Activated naive CD4-positive, alpha-beta T cell treated with anti-CD3 and anti-CD28 coated beads for 36 hours (primary cell): ENCODE measurements around the gene RAD51B. TPM values are rescaled to one million over a fixed set of nuclear protein-coding genes. Genes with fewer than 3 reads are reported as not detected.

ENCODE experiments used
- CTCF ChIA-PET: fragments of 350-600 bp; sonication (Branson Sonifier 250); formaldehyde crosslinking; loops from one replicate; lab custom pipeline; 2021; ENCODE audit warnings: antibody characterized with exemption; lab: Charles Lee
- DNase-seq: peaks from one replicate; pipeline ENCODE4 v3.0.0-alpha.2; 2020
- H3K27ac Mint-ChIP-seq: one replicate; pipeline ENCODE4 v1.8.0; 2021; ENCODE audit warnings: mild to moderate bottlenecking, mixed read lengths
- H3K27me3 Mint-ChIP-seq: one replicate; pipeline ENCODE4 v1.8.0; 2021; ENCODE audit warnings: low read depth, mixed read lengths
- H3K36me3 Mint-ChIP-seq: one replicate; pipeline ENCODE4 v1.8.0; 2021; ENCODE audit warnings: low read depth, mixed read lengths
- H3K4me1 Mint-ChIP-seq: one replicate; pipeline ENCODE4 v1.8.0; 2021; ENCODE audit warnings: low read depth, mixed read lengths
- H3K4me3 Mint-ChIP-seq: one replicate; pipeline ENCODE4 v1.8.0; 2021; ENCODE audit warnings: mild to moderate bottlenecking, moderate library complexity, mixed read lengths
- H3K9me3 Mint-ChIP-seq: one replicate; pipeline ENCODE4 v1.8.0; 2021; ENCODE audit warnings: mixed read lengths
- intact Hi-C: fragments of 100-400 bp; cut with micrococcal nuclease; formaldehyde crosslinking; loops from one replicate; pipeline ENCODE4 v1.15.1; 2023
- total RNA-seq, 2 experiments: library from RNA; stranded (reverse); gene quantifications; one replicate each; pipeline ENCODE4 v1.2.3, GENCODE V29; 2021

RAD51B gene
- total RNA-seq, 2 experiments from 2014 or later: 44.8 to 47.6 TPM

DNA sequence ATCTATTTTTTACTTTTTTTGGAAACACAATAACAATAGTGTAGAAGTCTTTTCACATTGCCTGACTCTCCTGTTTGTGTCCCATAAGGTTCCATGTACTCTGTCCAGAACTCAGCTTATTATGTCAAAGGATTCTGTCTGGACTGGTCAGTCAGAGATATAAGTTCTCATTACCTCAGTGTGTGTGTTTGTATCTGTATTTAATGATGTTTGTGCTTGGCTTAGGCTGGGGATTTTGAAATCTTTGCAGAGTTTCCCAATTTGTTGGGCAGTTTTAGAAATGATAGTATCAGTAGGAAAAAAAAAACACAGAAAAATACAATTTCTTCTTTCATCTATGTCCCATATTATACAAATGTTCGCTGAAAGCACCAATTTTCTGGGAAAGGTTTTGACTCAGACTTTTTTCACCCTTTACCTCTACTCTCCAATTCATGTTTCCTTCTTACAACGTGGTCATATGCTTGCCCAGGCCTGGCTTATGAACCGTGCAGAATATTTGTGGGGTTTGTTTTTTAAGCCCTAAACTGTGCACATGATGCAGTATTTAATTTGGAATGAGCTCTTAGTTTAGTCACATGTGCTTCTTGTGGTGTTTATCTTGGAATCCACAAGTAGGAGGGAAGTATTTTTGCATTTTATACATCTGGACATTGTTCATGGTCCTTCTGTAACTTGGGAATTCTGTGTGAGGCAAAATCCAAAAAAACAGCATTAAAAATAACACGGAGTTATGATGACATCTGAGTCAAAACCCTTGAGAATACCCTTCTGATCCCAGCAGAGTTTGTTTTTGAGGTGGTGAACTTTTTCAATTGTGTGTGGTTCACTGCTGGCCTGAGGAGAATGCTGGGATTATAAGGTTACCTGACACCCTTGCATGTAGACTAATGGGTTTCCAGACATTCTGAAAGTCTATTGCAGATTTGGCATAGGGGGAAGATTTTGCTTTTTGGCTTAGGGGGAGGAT, 121.2 kb downstream of the RAD51B start:
- DNase-seq: no peak
- H3K4me1 Mint-ChIP-seq: no peaks in the 10 kb centered on the region
- CTCF ChIA-PET: interaction anchor here (0.8 to 1.4 kb wide), 3 partner anchors 268 to 876 kb away, joined by 3 read pairs; no protein-coding TSS in a partner anchor
- no peaks in the 10 kb centered on the region for H3K27me3 Mint-ChIP-seq
- H3K4me3 Mint-ChIP-seq: no peak overlapping the region
- H3K36me3 Mint-ChIP-seq: no peaks in the 10 kb centered on the region
- H3K27ac Mint-ChIP-seq: no peak overlapping the region
- intact Hi-C loops: loop anchor here (5.0 kb wide), 2 partner anchors 292 to 902 kb away; no protein-coding TSS in a partner anchor
- no peaks in the 10 kb centered on the region for H3K9me3 Mint-ChIP-seq

DNA sequence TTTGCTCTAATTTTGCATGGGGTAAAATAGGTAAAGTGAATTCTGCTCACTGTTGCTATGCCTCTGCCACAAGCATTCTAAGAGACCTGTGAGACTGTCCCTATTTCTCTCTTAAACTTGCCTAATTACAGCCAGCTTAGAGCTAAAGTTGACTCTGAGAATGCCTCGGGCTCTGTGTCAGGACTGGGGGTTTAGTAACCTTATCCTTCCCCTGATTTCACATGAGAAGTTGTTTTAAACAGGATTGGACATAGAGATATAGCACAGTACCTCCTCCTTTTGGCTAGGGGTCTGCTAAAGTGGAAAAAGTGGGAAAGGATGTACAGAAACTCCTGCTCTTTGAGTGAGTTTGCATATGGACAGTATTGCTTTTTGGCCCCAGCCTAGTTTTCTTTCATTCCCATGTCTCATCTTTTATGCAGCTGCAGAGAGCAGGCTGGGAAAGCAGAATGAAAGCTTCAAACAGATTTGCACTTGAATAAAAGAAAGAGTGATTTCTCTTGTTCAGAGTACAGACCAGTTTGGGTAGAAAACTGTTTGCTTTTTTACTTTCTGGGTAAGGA, 122.0 kb downstream of the RAD51B start:
- Mint-ChIP-seq H3K27ac (no peak overlapping the region), H3K36me3 (no peaks in the 10 kb centered on the region), H3K27me3 (no peaks in the 10 kb centered on the region), H3K9me3 (no peaks in the 10 kb centered on the region), H3K4me1 (no peaks in the 10 kb centered on the region), H3K4me3 (no peak overlapping the region)
- intact Hi-C loops: loop anchor here (5.0 kb wide), 2 partner anchors 291 to 901 kb away; no protein-coding TSS in a partner anchor
- no peak for DNase-seq
- CTCF ChIA-PET: interaction anchor here (0.8 to 1.6 kb wide), 2 partner anchors 286 to 309 kb away, joined by 3 read pairs; no protein-coding TSS in a partner anchor

DNA sequence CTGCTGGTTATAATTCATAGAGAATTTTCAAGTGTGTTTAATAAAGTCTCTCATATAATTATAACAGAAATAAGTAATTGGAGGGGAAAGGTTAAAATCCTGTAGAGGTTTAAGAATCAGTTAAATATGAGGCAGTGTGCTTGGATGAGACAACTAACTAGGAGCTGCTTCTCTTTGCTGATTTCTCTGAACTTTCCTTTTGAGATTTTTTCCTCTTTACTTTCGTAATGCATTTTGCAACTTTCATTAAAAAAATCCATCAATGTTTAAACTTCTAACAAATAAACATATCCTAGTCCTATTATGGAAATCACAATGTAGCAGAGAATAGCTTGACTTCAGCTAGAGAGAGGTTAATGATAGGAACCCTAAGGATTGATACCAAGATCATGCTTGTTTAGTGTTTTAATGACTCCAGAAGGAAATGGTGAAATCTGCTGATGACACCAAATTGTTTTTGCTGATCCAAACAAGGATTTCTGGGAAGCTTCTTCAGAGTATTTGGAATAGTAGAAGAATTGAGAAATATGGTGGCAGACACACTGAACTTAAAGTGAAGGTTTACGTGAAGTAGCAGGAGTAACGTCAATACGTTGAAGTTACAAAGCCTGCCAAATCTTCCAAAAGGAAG, 122.6 kb downstream of the RAD51B start:
- intact Hi-C loops: loop anchor here (5.0 kb wide), 2 partner anchors 290 to 900 kb away; no protein-coding TSS in a partner anchor
- H3K27ac Mint-ChIP-seq: no peak overlapping the region
- no peak for DNase-seq
- H3K36me3 Mint-ChIP-seq: no peaks in the 10 kb centered on the region
- no peaks in the 10 kb centered on the region for H3K9me3 Mint-ChIP-seq
- H3K27me3 Mint-ChIP-seq: no peaks in the 10 kb centered on the region
- CTCF ChIA-PET: interaction anchor here (1.6 kb wide), 1 partner anchor 308 kb away, joined by 3 read pairs; no protein-coding TSS in a partner anchor
- H3K4me3 Mint-ChIP-seq: no peak overlapping the region
- H3K4me1 Mint-ChIP-seq: no peaks in the 10 kb centered on the region

GRCh38 chr14:67943947-67944346, 124.4 kb downstream of the RAD51B start:
- Mint-ChIP-seq H3K27ac (no peak overlapping the region), H3K36me3 (no peaks in the 10 kb centered on the region)
- peak; percentile 65 for DNase-seq

DNA sequence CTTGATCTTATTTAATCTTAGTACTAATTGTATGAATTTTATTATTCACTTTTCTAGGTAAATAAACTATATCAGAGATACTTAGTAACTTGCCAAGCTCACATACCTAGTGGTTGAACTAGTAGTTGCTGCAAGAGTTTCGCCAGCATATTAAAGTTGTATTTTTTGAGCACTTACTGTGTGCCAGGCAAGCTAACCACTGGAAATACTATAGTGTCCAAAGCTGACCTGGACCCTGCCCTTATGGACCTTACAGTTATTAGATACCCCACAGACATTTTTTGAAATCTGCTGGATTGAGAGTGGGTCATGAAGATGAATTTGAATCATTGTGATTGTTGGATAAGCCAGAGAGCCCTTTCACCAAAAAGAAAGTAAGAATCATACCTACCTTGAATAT, 125.0 kb downstream of the RAD51B start:
- no peaks in the 10 kb centered on the region for H3K36me3 Mint-ChIP-seq
- no peak overlapping the region for H3K27ac Mint-ChIP-seq
- CTCF ChIA-PET: interaction anchor here (0.5 to 2.0 kb wide), 20 partner anchors 11 to 1092 kb away, joined by 3 to 14 read pairs (median 4); no protein-coding TSS in a partner anchor
- no peak overlapping the region for H3K4me3 Mint-ChIP-seq
- H3K27me3 Mint-ChIP-seq: no peaks in the 10 kb centered on the region
- intact Hi-C loops: loop anchor here (5.0 kb wide), 2 partner anchors 288 to 898 kb away; no protein-coding TSS in a partner anchor
- DNase-seq: no peak
- H3K9me3 Mint-ChIP-seq: no peaks in the 10 kb centered on the region
- no peaks in the 10 kb centered on the region for H3K4me1 Mint-ChIP-seq

More at GRCh38 chr14:67943947-67944346, 124.4 kb downstream of the RAD51B start:
- Mint-ChIP-seq H3K9me3 (no peaks in the 10 kb centered on the region), H3K4me1 (no peaks in the 10 kb centered on the region), H3K27me3 (no peaks in the 10 kb centered on the region), H3K4me3 (no peak overlapping the region)
- intact Hi-C loops: loop anchor here (5.0 kb wide), 2 partner anchors 288 to 898 kb away; no protein-coding TSS in a partner anchor
- CTCF ChIA-PET: interaction anchor here (0.5 to 2.0 kb wide), 21 partner anchors 10 to 1092 kb away, joined by 3 to 14 read pairs (median 4); no protein-coding TSS in a partner anchor

GRCh38 chr14:67949771-67950170, 130.2 kb downstream of the RAD51B start:
- H3K4me3 Mint-ChIP-seq: no peak overlapping the region
- no peaks in the 10 kb centered on the region for H3K27me3 Mint-ChIP-seq
- no peaks in the 10 kb centered on the region for H3K4me1 Mint-ChIP-seq
- intact Hi-C loops: no loop called here
- DNase-seq: no peak
- H3K36me3 Mint-ChIP-seq: no peaks in the 10 kb centered on the region
- H3K27ac Mint-ChIP-seq: no peak overlapping the region
- H3K9me3 Mint-ChIP-seq: no peaks in the 10 kb centered on the region
- CTCF ChIA-PET: interaction anchor here (0.6 kb wide), 1 partner anchor 866 kb away, joined by 3 read pairs; no protein-coding TSS in a partner anchor

DNA sequence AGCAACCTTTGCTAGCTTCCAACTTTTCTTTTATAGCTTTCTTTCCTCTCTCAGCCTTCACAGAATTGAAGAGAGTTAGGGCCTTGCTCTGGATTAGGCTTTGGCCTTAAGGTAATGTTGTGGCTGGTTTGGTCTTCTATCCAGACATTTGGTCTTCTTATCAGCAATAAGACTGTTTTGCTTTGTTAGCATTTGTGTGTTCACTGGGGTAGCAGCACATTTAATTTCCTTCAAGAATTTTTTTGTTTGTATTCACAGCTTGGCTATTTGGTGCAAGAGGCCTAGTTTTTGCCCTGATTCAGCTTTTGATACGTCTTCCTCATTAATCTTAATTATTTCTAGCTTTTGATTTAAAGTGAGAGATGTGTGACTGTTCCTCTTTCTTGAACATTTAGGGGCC, 130.8 kb downstream of the RAD51B start:
- no peaks in the 10 kb centered on the region for H3K36me3 Mint-ChIP-seq
- intact Hi-C loops: no loop called here
- no peak overlapping the region for H3K4me3 Mint-ChIP-seq
- H3K9me3 Mint-ChIP-seq: no peaks in the 10 kb centered on the region
- H3K27ac Mint-ChIP-seq: no peak overlapping the region
- H3K27me3 Mint-ChIP-seq: no peaks in the 10 kb centered on the region
- CTCF ChIA-PET: interaction anchor here (0.6 kb wide), 2 partner anchors 37 to 865 kb away, joined by 3 read pairs; no protein-coding TSS in a partner anchor
- no peaks in the 10 kb centered on the region for H3K4me1 Mint-ChIP-seq
- no peak for DNase-seq

GRCh38 chr14:67951529-67952135, 132.1 kb downstream of the RAD51B start:
- Mint-ChIP-seq H3K4me1 (no peaks in the 10 kb centered on the region), H3K9me3 (no peaks in the 10 kb centered on the region), H3K4me3 (no peak overlapping the region), H3K36me3 (no peaks in the 10 kb centered on the region), H3K27ac (no peak overlapping the region), H3K27me3 (no peaks in the 10 kb centered on the region)
- CTCF ChIA-PET: interaction anchor here (1.0 kb wide), 1 partner anchor 299 kb away, joined by 4 read pairs; no protein-coding TSS in a partner anchor
- intact Hi-C loops: no loop called here
- DNase-seq: no peak

GRCh38 chr14:67952381-67952780, 132.8 kb downstream of the RAD51B start:
- H3K9me3 Mint-ChIP-seq: no peaks in the 10 kb centered on the region

DNA sequence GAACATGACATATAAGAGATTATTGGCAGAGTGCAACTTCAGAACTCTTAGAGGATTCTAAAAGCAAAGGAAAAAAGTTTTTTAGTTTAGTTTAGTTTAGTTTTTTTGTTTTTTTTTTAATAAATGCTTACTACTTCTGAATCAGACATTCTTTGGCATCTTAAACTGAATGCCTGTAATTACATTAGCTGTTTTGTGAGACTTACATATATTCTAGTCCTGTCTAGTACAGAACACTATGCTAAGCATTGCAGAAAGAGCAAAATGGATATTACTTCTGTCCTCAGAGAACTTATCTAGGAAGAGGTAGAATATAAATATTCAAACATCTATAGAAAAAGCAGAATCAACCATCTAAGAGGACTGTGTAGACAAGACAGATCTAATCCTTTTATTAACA, 133.2 kb downstream of the RAD51B start:
- Mint-ChIP-seq H3K27me3 (no peaks in the 10 kb centered on the region), H3K36me3 (no peaks in the 10 kb centered on the region), H3K9me3 (no peaks in the 10 kb centered on the region), H3K4me3 (no peak overlapping the region), H3K4me1 (no peaks in the 10 kb centered on the region), H3K27ac (no peak overlapping the region)
- CTCF ChIA-PET: interaction anchor here (0.7 to 1.1 kb wide), 3 partner anchors 124 to 865 kb away, joined by 3 to 4 read pairs (median 3); no protein-coding TSS in a partner anchor
- no peak for DNase-seq
- intact Hi-C loops: no loop called here

More at GRCh38 chr14:67952381-67952780, 132.8 kb downstream of the RAD51B start:
- Mint-ChIP-seq H3K36me3 (no peaks in the 10 kb centered on the region), H3K27ac (no peak overlapping the region), H3K4me3 (no peak overlapping the region), H3K27me3 (no peaks in the 10 kb centered on the region), H3K4me1 (no peaks in the 10 kb centered on the region)
- intact Hi-C loops: no loop called here
- no peak for DNase-seq
- CTCF ChIA-PET: interaction anchor here (0.7 kb wide), 2 partner anchors 124 to 428 kb away, joined by 3 to 4 read pairs; no protein-coding TSS in a partner anchor

DNA sequence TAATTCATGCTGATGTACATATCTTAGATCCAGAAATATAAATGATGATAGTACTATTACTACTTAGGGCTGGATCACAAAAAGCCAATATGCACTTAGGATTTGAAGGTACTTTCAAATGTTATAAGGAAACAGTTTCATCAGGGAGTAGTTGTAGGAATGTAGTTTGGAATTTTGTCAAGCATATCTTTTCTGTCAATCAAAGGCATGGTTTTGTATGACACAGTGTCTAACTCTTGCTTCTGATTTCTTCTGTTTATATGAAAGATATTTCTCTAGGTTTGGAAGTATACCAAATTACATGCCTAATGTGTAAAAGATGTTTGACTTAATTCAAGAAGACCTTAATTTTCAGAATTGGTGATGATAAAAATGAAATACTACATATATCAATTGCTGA, 135.7 kb downstream of the RAD51B start:
- CTCF ChIA-PET: no interaction called here
- no peak for DNase-seq
- intact Hi-C loops: no loop called here
- Mint-ChIP-seq H3K27me3 (no peaks in the 10 kb centered on the region), H3K4me1 (no peaks in the 10 kb centered on the region), H3K9me3 (no peaks in the 10 kb centered on the region), H3K27ac (no peak overlapping the region), H3K4me3 (no peak overlapping the region), H3K36me3 (no peaks in the 10 kb centered on the region)
